Natural killer cell (primary cell): ENCODE measurements around the gene CAPN15. TPM values are rescaled to one million over a fixed set of nuclear protein-coding genes. Genes with fewer than 3 reads are reported as not detected.
A peak's percentile ranks its signal among the peaks of the same experiment; 100 is the strongest.

Source experiments
- ATAC-seq, 3 donors: fragments of 150-1000 bp in 2 of 3; fragments of 200-7000 bp in 1 of 3; cut with Tn5 transposase; 1 replicate in 1 of 3; 2 replicates in 2 of 3; pipeline ENCODE4 v1.10.0; 2021; ENCODE audit warnings: mild to moderate bottlenecking in 2 of 3, moderate library complexity in 2 of 3
- DNase-seq, 2 donors: peaks; one replicate each; pipeline versions ENCODE4 v3.0.0 to v3.0.0-alpha.2; 2013 to 2021; ENCODE audit warnings: mixed read lengths in 1 of 2
- H3K27ac ChIP-seq: one replicate; pipeline ENCODE4 v1.5.1; 2013; ENCODE audit warnings: mild to moderate bottlenecking, low read length
- H3K27me3 ChIP-seq: one replicate; pipeline ENCODE4 v1.6.1; 2013; ENCODE audit warnings: low read length; ENCODE audit not compliant: control insufficient read depth, insufficient read depth
- H3K36me3 ChIP-seq: one replicate; pipeline ENCODE4 v1.6.1; 2013; ENCODE audit warnings: low read length; ENCODE audit not compliant: control insufficient read depth, insufficient read depth
- H3K4me1 ChIP-seq: one replicate; pipeline ENCODE4 v1.6.1; 2013; ENCODE audit warnings: low read length; ENCODE audit not compliant: control insufficient read depth, insufficient read depth
- H3K4me3 ChIP-seq: one replicate; pipeline ENCODE4 v1.5.1; 2013; ENCODE audit warnings: low read length
- H3K9me3 ChIP-seq: one replicate; pipeline ENCODE4 v1.6.1; 2013; ENCODE audit warnings: low read length; ENCODE audit not compliant: control insufficient read depth, insufficient read depth
- H3K27ac Mint-ChIP-seq, 2 donors: one replicate each; pipeline ENCODE4 v1.8.0; 2022; ENCODE audit warnings: mild to moderate bottlenecking in 2 of 2, mixed read lengths in 2 of 2, moderate library complexity in 1 of 2
- H3K27me3 Mint-ChIP-seq, 2 donors: one replicate each; pipeline ENCODE4 v1.8.0; 2022; ENCODE audit warnings: low read depth in 2 of 2, mixed read lengths in 2 of 2
- H3K36me3 Mint-ChIP-seq: one replicate; pipeline ENCODE4 v1.8.0; 2022; ENCODE audit warnings: mixed read lengths
- H3K4me1 Mint-ChIP-seq, 2 donors: one replicate each; pipeline ENCODE4 v1.8.0; 2022; ENCODE audit warnings: mixed read lengths in 2 of 2
- H3K4me3 Mint-ChIP-seq: one replicate; pipeline ENCODE4 v1.8.0; 2022; ENCODE audit warnings: mild to moderate bottlenecking, moderate library complexity, mixed read lengths
- H3K9me3 Mint-ChIP-seq, 2 donors: one replicate each; pipeline ENCODE4 v1.8.0; 2022; ENCODE audit warnings: mixed read lengths in 2 of 2
- WGBS: methylation state at CpG from one replicate; pipeline ENCODE4 v1.1.7; 2013; ENCODE audit warnings: missing lambda C conversion rate; ENCODE audit not compliant: insufficient coverage; 5-methylcytosine and 5-hydroxymethylcytosine counted together
- intact Hi-C: fragments of 100-400 bp; cut with micrococcal nuclease; formaldehyde crosslinking; loops from one replicate; pipeline ENCODE4 v1.14.2; 2022
- total RNA-seq, 4 donors: library from RNA; stranded (reverse); fragments of 120-200 nt in 1 of 4; gene quantifications; one replicate each; pipeline versions ENCODE4 v1.2.3 to v1.2.4, GENCODE V29; 2013 to 2022
- TF ChIP-seq, protein P1 (sequence below): fragments of 200-600 bp; IDR thresholded peaks from one replicate; pipeline ENCODE4 v1.8.0; 2022; ENCODE audit warnings: antibody characterized with exemption

CAPN15 gene
- total RNA-seq, 3 donors from 2014 or later (not counting 1 experiment from before 2014, with no cell fraction given) = 151 to 275 (median 186) TPM

DNA sequence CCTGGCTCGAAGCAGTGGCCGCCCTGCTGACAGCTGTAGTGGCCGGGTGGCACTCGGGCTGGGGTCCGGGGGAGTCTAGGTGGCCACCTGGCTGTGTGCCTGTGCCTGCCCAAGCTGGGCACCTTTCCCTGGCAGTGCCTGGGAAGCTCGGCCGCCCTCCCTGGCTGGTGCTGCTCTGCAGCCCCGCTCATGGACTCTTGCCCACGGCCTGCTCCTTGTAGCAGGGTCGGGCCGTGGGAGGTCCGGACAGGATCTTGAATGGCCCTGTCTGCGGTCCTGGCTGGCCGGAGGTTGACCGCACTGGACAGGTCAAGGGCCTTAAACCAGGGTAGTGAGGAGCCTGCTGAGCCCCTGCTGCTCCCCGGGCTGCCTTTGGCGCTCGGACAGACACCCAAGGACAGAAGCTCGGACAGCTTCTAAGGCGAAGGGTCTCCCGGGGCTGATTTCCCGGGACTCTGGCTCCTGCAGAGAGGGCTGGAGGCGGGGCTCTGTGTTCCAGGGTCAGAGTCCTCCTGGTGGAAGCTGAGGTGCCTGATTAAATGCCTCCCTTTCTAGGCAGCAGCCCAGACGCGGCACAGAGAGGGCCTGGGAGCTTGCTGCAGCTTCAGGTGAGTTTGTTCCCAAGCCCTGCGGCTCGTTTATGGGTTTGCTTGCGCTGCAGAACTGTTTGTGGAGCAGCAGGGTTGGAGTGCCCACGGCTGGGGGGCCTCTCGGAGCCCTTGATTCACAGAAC lies 6.0 kb downstream of the CAPN15 start:
- intact Hi-C loops = no loop called here
- no peak for ATAC-seq
- H3K27ac ChIP-seq = peak overlapping the region; percentile 7
- TF ChIP-seq, protein P1, sequence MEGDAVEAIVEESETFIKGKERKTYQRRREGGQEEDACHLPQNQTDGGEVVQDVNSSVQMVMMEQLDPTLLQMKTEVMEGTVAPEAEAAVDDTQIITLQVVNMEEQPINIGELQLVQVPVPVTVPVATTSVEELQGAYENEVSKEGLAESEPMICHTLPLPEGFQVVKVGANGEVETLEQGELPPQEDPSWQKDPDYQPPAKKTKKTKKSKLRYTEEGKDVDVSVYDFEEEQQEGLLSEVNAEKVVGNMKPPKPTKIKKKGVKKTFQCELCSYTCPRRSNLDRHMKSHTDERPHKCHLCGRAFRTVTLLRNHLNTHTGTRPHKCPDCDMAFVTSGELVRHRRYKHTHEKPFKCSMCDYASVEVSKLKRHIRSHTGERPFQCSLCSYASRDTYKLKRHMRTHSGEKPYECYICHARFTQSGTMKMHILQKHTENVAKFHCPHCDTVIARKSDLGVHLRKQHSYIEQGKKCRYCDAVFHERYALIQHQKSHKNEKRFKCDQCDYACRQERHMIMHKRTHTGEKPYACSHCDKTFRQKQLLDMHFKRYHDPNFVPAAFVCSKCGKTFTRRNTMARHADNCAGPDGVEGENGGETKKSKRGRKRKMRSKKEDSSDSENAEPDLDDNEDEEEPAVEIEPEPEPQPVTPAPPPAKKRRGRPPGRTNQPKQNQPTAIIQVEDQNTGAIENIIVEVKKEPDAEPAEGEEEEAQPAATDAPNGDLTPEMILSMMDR = no peak
- Mint-ChIP-seq H3K27me3 (no peaks in the 10 kb centered on the region), H3K9me3 (no peaks in the 10 kb centered on the region), H3K36me3 (no peaks in the 10 kb centered on the region), H3K4me3 (no peak overlapping the region), H3K27ac (peak overlapping the region in 1 of 2 donors; percentile 90), H3K4me1 (peaks cover 18 to 30% of the 10 kb centered on the region in 2 donors)
- no peaks in the 10 kb centered on the region for H3K27me3 ChIP-seq
- peaks cover 72% of the 10 kb centered on the region for H3K4me1 ChIP-seq
- peaks cover 12% of the 10 kb centered on the region for H3K36me3 ChIP-seq
- WGBS = 93% methylated on average over 30 of the region's 30 CpGs
- DNase-seq = no peak
- no peak overlapping the region for H3K4me3 ChIP-seq
- no peaks in the 10 kb centered on the region for H3K9me3 ChIP-seq

DNA sequence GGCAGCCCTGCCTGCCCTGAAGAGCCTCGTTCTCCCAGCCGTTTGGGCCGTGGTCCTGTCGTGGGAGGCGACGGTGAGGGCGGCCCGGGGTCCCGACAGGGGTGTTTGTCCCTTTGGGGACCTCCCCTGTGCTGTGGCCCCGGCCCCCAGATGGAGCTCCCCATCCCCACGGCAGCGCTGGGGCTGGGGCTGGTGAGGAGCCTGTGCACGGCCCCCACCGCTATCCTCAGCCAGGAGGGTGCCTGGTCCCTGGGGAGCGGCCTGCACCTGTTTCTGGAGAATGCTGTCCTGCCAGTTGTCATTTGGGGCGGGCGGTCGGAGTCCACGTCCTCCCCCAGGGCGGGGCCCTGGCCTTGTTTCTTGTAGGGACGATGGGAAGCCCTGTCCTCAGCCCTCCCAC lies 6.6 kb downstream of the CAPN15 start:
- Histone ChIP-seq H3K36me3 (peaks cover 12% of the 10 kb centered on the region), H3K27ac (no peak overlapping the region), H3K9me3 (no peaks in the 10 kb centered on the region), H3K27me3 (no peaks in the 10 kb centered on the region), H3K4me3 (no peak overlapping the region), H3K4me1 (peaks cover 67% of the 10 kb centered on the region)
- TF ChIP-seq, protein P1 = no peak
- DNase-seq (no peak), ATAC-seq (no peak)
- Mint-ChIP-seq H3K27ac (no peak overlapping the region), H3K4me1 (peaks cover 14 to 29% of the 10 kb centered on the region in 2 donors), H3K27me3 (no peaks in the 10 kb centered on the region), H3K36me3 (no peaks in the 10 kb centered on the region), H3K9me3 (no peaks in the 10 kb centered on the region), H3K4me3 (no peak overlapping the region)
- 92% methylated on average over 21 of the region's 21 CpGs for WGBS
- intact Hi-C loops = no loop called here

DNA sequence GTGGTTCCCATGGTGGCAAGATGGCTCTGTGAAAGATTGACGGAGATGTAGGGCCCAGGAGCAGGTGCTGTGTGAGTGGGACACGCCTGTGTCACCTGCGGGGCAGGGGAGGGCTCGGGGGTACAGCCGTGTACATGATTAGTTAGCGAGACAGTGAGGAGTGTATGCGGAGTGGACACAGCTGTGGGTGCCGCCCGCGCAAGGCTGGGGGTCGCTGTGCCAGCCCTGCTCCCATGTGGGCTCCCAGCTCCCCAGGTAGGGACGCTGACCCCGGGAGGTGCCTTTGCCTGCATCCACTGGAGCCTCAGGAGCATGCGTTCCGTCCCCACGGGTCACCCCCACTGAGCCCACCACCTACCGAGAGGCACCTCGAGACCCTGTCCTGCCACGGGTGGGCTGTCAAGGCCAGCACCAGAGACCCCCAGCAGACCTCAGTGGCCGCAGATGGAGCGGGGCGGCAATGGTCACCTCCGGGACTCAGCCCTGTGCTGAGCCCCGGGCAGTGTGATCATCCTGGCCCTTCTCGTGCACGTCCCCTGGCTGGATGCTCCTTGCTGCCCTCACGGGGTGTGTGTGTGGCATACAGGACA lies 7.4 kb downstream of the CAPN15 start:
- ATAC-seq (no peak), DNase-seq (no peak)
- TF ChIP-seq, protein P1 = no peak
- intact Hi-C loops = no loop called here
- H3K36me3 ChIP-seq = peaks cover 12% of the 10 kb centered on the region
- WGBS = 95% methylated on average over 27 of the region's 27 CpGs
- H3K27me3 ChIP-seq = no peaks in the 10 kb centered on the region
- no peak overlapping the region for H3K4me3 ChIP-seq
- no peaks in the 10 kb centered on the region for H3K36me3 Mint-ChIP-seq
- no peak overlapping the region for H3K4me3 Mint-ChIP-seq
- H3K9me3 Mint-ChIP-seq = no peaks in the 10 kb centered on the region
- H3K9me3 ChIP-seq = no peaks in the 10 kb centered on the region
- no peak overlapping the region for H3K27ac ChIP-seq
- H3K27ac Mint-ChIP-seq = peak overlapping the region in 1 of 2 donors; percentile 61
- H3K4me1 ChIP-seq = peaks cover 58% of the 10 kb centered on the region
- peaks cover 12 to 26% of the 10 kb centered on the region in 2 donors for H3K4me1 Mint-ChIP-seq
- H3K27me3 Mint-ChIP-seq = no peaks in the 10 kb centered on the region
